HL-60 (cell line): ENCODE data around the gene FHDC1.
"Not testable (repeated sequence)": the region's sequence is repeated elsewhere in the genome, so short reads cannot be mapped to it uniquely, and the experiment has no call there.

Source experiments
- DNase-seq, 2 experiments: peaks; one replicate each; pipeline ENCODE4 v3.0.0-alpha.2; 2010 to 2020; ENCODE audit warnings: low read depth in 1 of 2, low spot score in 1 of 2
- H3K27ac ChIP-seq: fragments of 250-450 bp; sonication (Bioruptor Pico); replicated peaks from 2 replicates; pipeline ENCODE4 v1.5.1; 2020; ENCODE audit warnings: mild to moderate bottlenecking, moderate library complexity
- H3K27me3 ChIP-seq: fragments of 250-450 bp; sonication (Bioruptor Pico); 2 replicates; pipeline ENCODE4 v1.5.1; 2021; ENCODE audit warnings: mild to moderate bottlenecking, moderate library complexity; ENCODE audit not compliant: insufficient read depth, poor library complexity, severe bottlenecking
- H3K4me3 ChIP-seq: replicated peaks from 2 replicates; pipeline ENCODE4 v1.5.1; 2011; ENCODE audit warnings: mild to moderate bottlenecking, control low read depth, low read length; ENCODE audit not compliant: insufficient read depth
- GABPA ChIP-seq: IDR thresholded peaks from 2 replicates; pipeline ENCODE4 v1.6.1; 2012; ENCODE audit warnings: low read depth
- POLR2AphosphoS5 ChIP-seq: IDR thresholded peaks from 2 replicates; pipeline ENCODE4 v1.6.1; 2012; ENCODE audit warnings: low read depth
- SPI1 ChIP-seq: IDR thresholded peaks from 2 replicates; pipeline ENCODE4 v1.6.1; 2012; ENCODE audit warnings: low read depth, mild to moderate bottlenecking, borderline replicate concordance
- TF ChIP-seq, protein P1 (sequence below): IDR thresholded peaks from 2 replicates; pipeline ENCODE4 v1.6.1; 2012; ENCODE audit warnings: low read depth; ENCODE audit not compliant: insufficient replicate concordance
- TF ChIP-seq, protein P2 (sequence below): IDR thresholded peaks from one replicate; pipeline ENCODE4 v1.5.1; 2011; ENCODE audit warnings: low read length, control low read depth, inconsistent platforms; ENCODE audit not compliant: insufficient read depth

FHDC1 gene

DNA sequence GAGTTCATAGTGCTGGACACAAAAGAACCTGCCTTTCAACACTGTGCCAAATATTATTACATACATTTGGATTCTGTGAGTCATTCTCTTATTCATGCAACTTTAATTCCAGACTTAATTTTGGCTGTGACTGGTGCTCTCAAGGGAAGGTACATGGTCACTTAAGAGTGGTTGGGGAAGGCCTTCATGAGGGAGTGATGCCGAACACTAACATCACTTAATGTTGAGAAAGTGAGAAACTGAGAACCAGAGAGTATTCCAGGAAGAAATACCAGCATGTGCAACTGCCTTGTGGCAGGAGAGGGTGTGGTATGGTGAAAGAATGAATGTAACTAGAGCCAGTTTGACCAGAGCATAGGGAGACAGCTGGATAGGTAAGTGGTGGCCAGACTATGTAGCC is 41.5 kb upstream of the FHDC1 start:
- H3K27me3 ChIP-seq, result no peaks in the 10 kb centered on the region
- H3K4me3 ChIP-seq, result no peak overlapping the region
- peak overlapping the region; percentile 4; the same call in 1 of the 2 replicates for H3K27ac ChIP-seq
- TF ChIP-seq SPI1 (no peak), POLR2AphosphoS5 (no peak), GABPA (no peak)
- DNase-seq, result peak in 1 of 2 experiments; percentile 21

DNA sequence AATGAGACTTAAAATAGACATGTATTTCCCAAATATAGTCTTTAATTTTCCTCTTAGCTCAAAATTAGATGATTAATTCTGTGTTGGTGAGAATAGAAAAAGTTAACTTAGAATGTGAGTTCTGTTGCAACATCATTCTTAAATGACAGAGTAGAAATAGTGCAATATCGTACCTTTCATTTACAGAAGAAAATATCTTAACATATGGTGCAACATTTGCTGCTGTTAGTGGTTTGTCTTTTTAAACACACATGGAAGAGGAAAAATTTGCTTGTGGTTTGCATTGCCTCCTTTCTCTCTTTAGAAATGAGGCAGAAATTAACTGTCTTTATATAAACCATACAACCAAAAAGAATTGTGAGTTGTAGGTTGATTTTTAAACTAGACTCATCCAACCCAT is 39.3 kb upstream of the FHDC1 start:
- peak overlapping the region; percentile 70 for H3K27ac ChIP-seq
- DNase-seq, result peak; percentile 19 to 75
- H3K27me3 ChIP-seq, result no peaks in the 10 kb centered on the region
- TF ChIP-seq SPI1 (no peak), GABPA (no peak), POLR2AphosphoS5 (no peak; the same call in 1 of the 2 replicates)
- TF ChIP-seq, protein P1, sequence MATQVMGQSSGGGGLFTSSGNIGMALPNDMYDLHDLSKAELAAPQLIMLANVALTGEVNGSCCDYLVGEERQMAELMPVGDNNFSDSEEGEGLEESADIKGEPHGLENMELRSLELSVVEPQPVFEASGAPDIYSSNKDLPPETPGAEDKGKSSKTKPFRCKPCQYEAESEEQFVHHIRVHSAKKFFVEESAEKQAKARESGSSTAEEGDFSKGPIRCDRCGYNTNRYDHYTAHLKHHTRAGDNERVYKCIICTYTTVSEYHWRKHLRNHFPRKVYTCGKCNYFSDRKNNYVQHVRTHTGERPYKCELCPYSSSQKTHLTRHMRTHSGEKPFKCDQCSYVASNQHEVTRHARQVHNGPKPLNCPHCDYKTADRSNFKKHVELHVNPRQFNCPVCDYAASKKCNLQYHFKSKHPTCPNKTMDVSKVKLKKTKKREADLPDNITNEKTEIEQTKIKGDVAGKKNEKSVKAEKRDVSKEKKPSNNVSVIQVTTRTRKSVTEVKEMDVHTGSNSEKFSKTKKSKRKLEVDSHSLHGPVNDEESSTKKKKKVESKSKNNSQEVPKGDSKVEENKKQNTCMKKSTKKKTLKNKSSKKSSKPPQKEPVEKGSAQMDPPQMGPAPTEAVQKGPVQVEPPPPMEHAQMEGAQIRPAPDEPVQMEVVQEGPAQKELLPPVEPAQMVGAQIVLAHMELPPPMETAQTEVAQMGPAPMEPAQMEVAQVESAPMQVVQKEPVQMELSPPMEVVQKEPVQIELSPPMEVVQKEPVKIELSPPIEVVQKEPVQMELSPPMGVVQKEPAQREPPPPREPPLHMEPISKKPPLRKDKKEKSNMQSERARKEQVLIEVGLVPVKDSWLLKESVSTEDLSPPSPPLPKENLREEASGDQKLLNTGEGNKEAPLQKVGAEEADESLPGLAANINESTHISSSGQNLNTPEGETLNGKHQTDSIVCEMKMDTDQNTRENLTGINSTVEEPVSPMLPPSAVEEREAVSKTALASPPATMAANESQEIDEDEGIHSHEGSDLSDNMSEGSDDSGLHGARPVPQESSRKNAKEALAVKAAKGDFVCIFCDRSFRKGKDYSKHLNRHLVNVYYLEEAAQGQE, result no peak
- TF ChIP-seq, protein P2, sequence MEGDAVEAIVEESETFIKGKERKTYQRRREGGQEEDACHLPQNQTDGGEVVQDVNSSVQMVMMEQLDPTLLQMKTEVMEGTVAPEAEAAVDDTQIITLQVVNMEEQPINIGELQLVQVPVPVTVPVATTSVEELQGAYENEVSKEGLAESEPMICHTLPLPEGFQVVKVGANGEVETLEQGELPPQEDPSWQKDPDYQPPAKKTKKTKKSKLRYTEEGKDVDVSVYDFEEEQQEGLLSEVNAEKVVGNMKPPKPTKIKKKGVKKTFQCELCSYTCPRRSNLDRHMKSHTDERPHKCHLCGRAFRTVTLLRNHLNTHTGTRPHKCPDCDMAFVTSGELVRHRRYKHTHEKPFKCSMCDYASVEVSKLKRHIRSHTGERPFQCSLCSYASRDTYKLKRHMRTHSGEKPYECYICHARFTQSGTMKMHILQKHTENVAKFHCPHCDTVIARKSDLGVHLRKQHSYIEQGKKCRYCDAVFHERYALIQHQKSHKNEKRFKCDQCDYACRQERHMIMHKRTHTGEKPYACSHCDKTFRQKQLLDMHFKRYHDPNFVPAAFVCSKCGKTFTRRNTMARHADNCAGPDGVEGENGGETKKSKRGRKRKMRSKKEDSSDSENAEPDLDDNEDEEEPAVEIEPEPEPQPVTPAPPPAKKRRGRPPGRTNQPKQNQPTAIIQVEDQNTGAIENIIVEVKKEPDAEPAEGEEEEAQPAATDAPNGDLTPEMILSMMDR, result no peak
- no peak overlapping the region for H3K4me3 ChIP-seq

DNA sequence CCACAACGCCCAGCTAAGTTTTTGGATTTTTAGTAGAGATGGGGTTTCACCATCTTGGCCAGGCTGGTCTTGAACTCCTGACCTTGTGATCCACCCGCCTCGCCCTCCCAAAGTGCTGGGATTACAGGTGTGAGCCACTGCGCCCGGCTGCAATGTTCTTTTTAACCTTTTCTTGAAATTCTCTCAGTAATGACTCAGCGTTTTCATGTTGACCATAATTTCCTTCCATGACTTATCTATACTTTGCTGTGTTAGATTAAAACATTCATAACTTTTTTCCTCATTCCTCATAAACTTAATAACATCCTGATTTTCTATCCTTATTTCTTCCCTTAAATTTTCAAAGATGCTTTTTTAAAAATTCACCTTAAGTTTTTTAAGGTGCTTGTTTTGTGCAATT is 38.0 kb upstream of the FHDC1 start:
- DNase-seq, H3K4me3 ChIP-seq, H3K27me3 ChIP-seq: not testable (repeated sequence)
- peak overlapping the region; percentile 70; the same call in 1 of the 2 replicates for H3K27ac ChIP-seq

DNA sequence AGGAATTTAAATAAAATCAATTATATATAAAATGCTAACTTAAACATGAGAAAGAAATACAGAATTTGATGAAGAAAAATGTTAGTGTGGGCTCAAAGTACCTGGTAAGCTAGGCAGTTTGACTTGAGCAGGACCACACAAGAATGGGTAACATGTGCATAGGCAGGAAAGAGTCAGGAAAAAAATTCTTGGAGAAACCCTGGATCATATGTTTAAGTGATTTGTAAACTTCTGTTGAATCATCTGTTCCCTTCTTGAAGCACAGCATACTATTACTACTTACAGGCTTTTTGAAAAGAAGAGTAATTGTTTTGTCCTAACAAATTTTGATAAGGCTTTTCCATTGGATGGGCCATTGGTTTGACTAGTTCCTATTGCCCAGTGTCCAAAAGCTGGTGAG is 37.5 kb upstream of the FHDC1 start:
- H3K27ac ChIP-seq, result peak overlapping the region; percentile 70; the same call in 1 of the 2 replicates
- H3K27me3 ChIP-seq, result no peaks in the 10 kb centered on the region
- no peak for DNase-seq
- no peak overlapping the region for H3K4me3 ChIP-seq
- TF ChIP-seq POLR2AphosphoS5 (no peak), GABPA (no peak)
- TF ChIP-seq, protein P1, result no peak

DNA sequence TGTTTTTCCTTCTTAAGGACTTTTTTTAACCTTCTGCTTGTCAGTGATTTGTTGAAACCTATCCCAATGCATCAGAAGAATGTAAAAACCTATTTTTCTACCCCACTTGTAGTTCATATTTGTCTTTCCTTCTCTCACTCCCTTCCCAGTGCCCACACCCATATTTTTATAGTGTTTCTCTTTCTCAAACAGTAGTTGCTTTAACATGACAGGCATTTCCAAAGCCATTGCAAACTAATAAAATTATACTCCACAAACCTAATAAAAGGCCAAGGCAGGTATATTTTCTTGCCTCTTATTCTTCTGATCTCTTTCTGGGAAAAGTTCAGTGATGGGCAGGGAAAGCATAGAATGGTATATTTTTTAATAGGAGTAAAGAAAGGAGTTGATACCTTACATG is 35.7 kb upstream of the FHDC1 start:
- Histone ChIP-seq H3K27me3 (no peaks in the 10 kb centered on the region), H3K27ac (no peak overlapping the region), H3K4me3 (no peak overlapping the region)
- no peak for TF ChIP-seq GABPA
- TF ChIP-seq, protein P1, result no peak
- TF ChIP-seq, protein P2, result no peak
- TF ChIP-seq SPI1, result no peak
- TF ChIP-seq POLR2AphosphoS5, result no peak
- DNase-seq, result no peak
